NCI-H187 treated with DMSO at 0.1 percent for 48 hours (cell line): ENCODE results near the gene RCAN2.

Experiments used
- DNase-seq: peaks from one replicate; lab custom pipeline; 2025; lab: John Stamatoyannopoulos, UW

The RCAN2 gene

DNA sequence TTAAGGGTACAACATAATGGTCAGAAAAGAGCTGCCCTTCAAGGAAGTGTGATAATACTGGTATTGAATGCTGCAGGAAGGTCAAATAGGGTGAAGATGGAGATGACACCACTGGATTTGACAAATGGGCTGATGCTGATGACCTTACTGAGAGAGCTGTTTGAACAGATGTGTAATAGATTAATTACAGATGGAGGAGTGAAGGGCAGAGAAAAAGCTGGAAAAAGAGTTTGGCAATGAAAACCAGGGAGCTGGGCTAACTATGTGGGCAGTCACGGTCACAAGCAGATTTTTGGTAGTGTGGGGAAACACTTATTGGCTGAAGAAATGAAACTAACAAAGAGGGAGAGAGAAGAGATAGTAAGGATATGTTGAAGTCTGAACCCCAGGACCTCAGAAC, 236.9 kb downstream of the RCAN2 start:
- no peak for DNase-seq

DNA sequence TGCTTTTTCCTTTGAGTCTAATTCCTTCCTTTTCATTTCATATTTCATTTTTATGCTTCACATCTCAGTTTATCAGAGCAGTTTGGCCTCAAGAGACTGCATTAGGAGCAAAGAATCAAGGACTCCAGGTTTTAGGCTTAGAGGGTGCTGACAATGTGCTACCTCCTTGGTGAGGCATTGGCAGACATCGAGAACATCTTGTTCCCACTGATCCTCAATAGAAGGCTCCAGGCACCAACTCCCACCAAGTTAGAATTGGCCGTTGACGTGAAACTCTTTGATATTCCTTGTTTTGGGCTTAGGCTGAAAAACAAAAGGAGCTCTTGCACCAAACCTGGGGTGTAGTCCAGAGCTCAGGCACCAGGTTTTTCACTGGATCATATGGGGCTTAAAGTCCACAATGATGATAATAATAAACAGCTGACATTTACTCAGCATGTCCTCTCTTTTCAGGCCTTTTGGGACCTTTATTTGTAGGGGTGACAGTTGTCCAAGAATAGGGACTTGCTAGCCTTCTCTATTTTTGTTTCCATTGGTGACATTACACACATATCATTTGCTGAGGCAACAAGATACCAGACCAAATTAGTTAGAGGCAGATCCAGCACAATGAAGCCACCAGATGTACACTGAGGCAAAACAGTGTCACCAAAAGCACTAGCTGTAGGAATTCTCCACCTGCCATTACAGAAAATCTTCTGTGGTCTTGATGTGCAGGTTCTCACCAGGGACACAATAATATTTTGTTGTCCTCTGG, 239.5 kb downstream of the RCAN2 start:
- DNase-seq, result no peak

- DNase-seq, result no peak
Measured at GRCh38 chr6:46248143-46248542, 243.1 kb downstream of the RCAN2 start.

DNA sequence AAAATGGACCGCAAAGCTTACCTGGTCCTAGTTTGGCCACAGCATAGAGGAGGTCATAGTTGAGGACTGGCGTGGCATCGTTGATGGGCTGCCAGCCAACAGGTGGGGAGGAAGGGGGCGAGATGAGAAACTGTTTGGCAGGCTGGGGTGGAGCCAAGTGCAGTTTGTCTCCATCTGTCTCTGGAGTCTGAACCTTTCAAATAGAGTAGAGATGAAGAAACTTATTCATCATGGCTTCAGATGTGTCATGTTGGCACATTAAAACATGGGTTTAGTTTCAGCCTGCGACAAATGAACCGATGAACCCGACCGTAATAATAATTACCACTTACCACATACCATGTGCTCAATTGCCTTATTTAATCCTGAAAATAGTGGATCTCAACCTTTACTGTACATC, 244.5 kb downstream of the RCAN2 start:
- no peak for DNase-seq

DNA sequence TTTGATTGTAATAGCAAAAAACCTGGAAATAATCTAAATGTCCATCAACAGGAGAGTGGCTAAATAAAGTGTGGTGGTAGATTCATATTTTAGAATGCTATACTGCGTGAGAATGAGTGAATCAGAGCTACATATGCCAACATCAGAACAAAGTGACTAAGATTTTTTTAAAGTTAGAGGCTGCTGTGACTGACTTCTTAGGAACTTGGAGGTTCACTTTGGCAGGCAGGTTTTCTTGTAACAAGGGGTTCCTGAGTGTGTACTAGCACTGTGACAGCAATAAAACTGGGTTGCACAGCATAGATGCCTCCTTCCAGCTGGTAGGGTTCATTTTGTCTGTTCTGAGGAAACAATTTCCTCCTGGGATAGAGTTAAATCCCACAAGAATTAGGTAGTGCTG, 245.2 kb downstream of the RCAN2 start:
- DNase-seq, result no peak

GRCh38 chr6:46244670-46245069, 246.6 kb downstream of the RCAN2 start:
- DNase-seq, result no peak

GRCh38 chr6:46243754-46244153, 247.5 kb downstream of the RCAN2 start:
- DNase-seq, result no peak

DNA sequence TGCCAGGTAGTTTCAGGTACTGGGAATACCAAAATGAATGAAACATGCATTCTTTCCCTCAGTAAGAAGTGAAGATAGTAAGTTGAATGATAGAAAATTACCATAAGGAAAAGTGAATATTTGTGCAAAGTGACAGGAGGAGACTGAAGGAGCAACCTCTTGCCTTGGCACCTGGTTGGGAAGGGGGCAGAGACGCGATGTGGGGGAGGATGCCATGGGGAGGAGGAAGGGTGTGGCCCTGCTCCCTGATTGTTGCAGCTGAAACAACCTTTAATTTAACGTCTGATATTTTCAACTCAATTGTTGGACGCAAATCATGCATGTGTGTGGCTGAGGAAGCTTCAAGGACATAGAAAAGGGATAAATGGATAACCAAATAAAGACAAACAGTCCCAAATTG, 248.3 kb downstream of the RCAN2 start:
- no peak for DNase-seq

DNA sequence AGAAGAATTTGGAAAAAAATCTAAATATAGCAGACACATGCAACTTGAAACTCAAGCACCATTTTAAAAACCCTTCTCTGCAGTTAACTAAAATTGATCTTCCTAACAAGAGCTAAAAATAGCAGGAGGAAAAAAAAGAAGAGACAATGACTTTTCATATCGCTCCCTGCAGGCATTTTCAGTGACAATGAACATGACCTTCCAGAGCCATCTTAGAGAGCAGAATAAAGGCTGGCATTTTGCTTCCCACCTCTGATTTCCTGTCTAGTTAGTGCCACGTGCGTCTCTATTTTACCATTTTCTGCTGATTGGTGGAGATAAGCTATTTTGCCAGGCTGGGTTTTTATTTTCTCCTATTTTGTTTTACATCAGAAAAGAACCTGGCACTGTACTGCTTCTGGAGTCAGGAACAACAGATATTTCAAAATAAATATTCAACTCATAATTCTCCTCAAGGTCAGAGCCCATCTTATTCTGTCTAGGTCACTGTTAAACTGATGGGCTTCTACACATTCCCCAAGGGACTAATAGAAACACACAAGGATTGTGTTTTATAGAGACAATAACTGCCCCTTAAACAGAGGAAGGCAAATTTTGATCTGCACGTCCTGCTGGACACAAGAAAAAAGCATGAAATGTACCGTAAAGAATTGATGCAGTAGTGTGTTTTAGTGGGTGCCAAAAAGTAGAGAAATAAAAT, 250.2 kb downstream of the RCAN2 start:
- no peak for DNase-seq

- DNase-seq, result no peak
Measured at GRCh38 chr6:46236752-46237151, 254.5 kb downstream of the RCAN2 start.

GRCh38 chr6:46235242-46235641, 256.0 kb downstream of the RCAN2 start:
- no peak for DNase-seq

DNA sequence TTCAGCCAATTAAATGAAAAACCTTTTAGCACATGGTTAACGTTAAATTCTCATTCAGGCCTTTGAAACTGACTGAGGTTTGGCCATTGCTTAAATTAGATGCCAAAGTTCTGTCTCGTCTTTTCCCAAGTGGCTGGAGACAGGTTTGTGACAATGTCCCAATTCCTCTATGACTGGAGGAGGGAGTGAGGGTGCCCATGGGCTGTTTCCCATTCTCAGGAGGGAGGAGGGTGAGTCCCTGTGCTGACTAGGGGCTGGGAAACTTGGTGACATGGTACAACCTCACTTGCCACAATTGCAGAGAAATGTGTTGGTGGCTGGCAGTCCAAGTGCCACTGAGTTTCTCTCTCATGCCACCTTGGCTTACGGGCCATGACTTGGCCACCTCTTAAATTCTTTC, 256.5 kb downstream of the RCAN2 start:
- DNase-seq, result no peak

- no peak for DNase-seq
Measured at GRCh38 chr6:46234156-46234556, 257.1 kb downstream of the RCAN2 start.

DNA sequence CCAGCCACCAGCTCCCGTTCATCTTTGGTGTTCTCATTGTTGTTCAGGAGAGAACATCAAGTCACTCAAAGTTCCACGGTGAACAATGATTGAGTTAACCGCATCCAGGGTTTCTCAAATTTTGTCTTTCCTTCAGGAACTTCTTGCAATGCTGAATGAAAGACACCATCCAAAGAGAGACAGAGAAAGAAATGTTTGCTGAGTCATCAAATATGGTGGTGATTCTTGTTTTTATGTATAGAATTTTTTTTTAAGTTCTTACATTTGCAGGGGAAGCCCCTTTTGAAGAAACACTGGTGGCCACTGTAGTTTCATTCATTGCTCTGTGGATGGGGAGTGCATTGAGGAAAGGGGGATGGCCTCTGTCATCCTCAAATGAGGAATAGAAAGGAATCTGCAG, 258.1 kb downstream of the RCAN2 start:
- no peak for DNase-seq

DNA sequence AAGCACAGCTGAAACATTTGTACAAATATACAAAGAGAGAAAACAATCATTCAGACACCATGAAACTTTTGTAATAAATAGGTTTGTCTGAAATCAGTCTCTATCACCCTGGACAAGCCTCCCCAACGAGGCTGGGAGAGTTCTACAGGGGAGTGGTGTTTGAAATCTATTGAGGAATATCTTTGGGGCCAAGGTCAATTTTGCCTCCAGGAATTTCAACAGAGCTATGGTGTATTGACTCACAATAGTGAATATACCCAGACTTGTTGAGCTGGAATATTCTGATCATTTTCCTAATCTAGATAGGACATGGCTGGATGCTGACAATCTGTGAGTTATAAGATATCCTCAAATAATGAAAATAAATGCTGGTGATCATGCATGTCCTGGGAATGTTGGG, 269.0 kb downstream of the RCAN2 start:
- DNase-seq, result no peak

- peak; percentile 12 for DNase-seq
Measured at GRCh38 chr6:46221222-46221793, 269.9 kb downstream of the RCAN2 start.

- no peak for DNase-seq
Measured at GRCh38 chr6:46220352-46221221, 270.7 kb downstream of the RCAN2 start.

DNA sequence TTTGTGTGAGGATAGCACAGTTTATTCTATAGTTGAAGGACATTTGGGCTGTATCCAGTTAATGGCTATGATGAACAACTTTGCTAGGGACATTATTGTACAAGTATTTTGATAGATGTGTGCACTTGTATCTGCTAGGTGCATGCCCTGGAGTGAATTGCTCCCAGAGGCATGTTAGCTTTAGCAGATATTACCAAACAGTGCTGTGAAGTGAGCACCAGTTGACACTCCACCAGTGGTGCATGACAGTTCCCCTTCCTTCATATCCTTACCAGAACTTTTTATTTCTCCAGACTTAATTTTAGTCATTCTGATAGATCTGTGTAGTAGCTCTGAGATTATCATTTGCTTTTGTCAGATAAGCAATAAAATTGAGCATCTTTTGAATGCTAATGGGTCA, 271.6 kb downstream of the RCAN2 start:
- DNase-seq, result no peak

- no peak for DNase-seq
Measured at GRCh38 chr6:46218457-46218856, 272.8 kb downstream of the RCAN2 start.

- DNase-seq, result no peak
Measured at GRCh38 chr6:46217671-46218131, 273.5 kb downstream of the RCAN2 start.

DNA sequence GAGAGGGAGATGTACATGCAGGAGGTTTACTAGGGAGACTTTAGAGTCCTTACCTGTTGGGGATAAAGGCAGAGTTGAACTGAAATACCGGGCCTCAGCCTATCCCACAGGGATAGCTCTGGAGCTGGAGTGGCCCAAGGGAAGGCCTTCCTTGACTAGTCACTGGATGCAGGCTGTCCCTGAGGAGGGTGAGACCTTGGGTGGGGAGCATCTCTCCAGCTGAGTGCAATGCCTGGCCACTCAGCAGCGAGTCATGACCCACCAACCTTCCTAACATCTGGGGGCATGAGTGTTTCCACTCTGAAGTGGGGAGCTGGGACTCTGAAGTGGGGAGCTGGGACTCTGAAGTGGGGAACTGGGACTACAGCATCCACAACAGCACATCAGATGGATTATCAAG, 274.4 kb downstream of the RCAN2 start:
- DNase-seq, result no peak

DNA sequence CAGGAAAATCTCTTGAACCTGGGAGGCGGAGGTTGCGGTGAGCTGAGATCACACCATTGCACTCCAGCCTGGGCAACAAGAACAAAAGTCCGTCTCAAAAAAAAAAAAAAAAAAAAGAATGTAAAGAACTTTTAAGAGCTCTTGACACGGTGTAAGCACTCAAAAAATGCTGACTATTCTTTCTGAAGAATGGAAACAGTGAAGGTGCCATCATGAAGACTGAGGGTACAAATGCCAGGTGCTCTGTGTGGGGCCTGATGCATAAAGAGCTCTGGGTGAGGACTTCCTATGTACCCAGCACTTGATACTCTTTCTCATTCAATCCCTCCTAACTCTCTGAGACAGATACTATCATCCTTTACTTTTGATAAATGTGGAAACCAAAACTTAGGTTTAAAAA, 275.5 kb downstream of the RCAN2 start:
- no peak for DNase-seq
